Hematopoietic multipotent progenitor cell treated with erythropoietin and hydrocortisone succinate and interleukin-3 and kit ligand, for 15 days (in vitro differentiated cells): ENCODE measurements around the gene EPHA6.

Experiments used
- DNase-seq: peaks from one replicate; pipeline ENCODE4 v3.0.0-alpha.2; 2015; ENCODE audit warnings: low spot score

The EPHA6 gene

GRCh38 chr3:96813820-96814650 is at the start of gene EPHA6:
EPHA6 (plus strand) TSS chr3:96814594.
- no peak for DNase-seq

- no peak for DNase-seq
These were observed 37.6 kb upstream of the EPHA6 start for GRCh38 chr3:96776818-96777217.

GRCh38 chr3:96779810-96780209 is 34.6 kb upstream of the EPHA6 start:
- no peak for DNase-seq

- DNase-seq: no peak
These were observed 18.3 kb upstream of the EPHA6 start for GRCh38 chr3:96796101-96796500.

- no peak for DNase-seq
These were observed 10.5 kb upstream of the EPHA6 start for GRCh38 chr3:96803870-96804269.

GRCh38 chr3:96806341-96806740 is 8.1 kb upstream of the EPHA6 start:
- no peak for DNase-seq

GRCh38 chr3:96813134-96813819 is 1.1 kb upstream of the EPHA6 start:
- no peak for DNase-seq

GRCh38 chr3:96814651-96815567 is 515 bp downstream of the EPHA6 start:
- no peak for DNase-seq

GRCh38 chr3:96831175-96831574 is 16.8 kb downstream of the EPHA6 start:
- DNase-seq: no peak

GRCh38 chr3:96833301-96833700 is 18.9 kb downstream of the EPHA6 start:
- DNase-seq: no peak

GRCh38 chr3:96836153-96836915 is 21.9 kb downstream of the EPHA6 start:
- no peak for DNase-seq

GRCh38 chr3:96843505-96844203 is 29.3 kb downstream of the EPHA6 start:
- no peak for DNase-seq

- DNase-seq: no peak
These were observed 29.8 kb downstream of the EPHA6 start for GRCh38 chr3:96844204-96844514.

- DNase-seq: no peak
These were observed 38.5 kb downstream of the EPHA6 start for GRCh38 chr3:96852849-96853248.

GRCh38 chr3:96860882-96861281 is 46.5 kb downstream of the EPHA6 start:
- DNase-seq: no peak

GRCh38 chr3:96863129-96863740 is 48.8 kb downstream of the EPHA6 start:
- no peak for DNase-seq

GRCh38 chr3:96865605-96866004 is 51.2 kb downstream of the EPHA6 start:
- no peak for DNase-seq

GRCh38 chr3:96869316-96869715 is 54.9 kb downstream of the EPHA6 start:
- no peak for DNase-seq

GRCh38 chr3:96877510-96877909 is 63.1 kb downstream of the EPHA6 start:
- no peak for DNase-seq

- DNase-seq: no peak
These were observed 85.6 kb downstream of the EPHA6 start for GRCh38 chr3:96900031-96900430.

- DNase-seq: no peak
These were observed 86.2 kb downstream of the EPHA6 start for GRCh38 chr3:96900566-96900965.
